ENCODE data around the gene ANAPC16.
A peak's percentile ranks its signal among the peaks of the same experiment; 100 is the strongest.
"Not testable (repeated sequence)": the region's sequence is repeated elsewhere in the genome, so short reads cannot be mapped to it uniquely, and the experiment has no call there.

The ANAPC16 gene

DNA sequence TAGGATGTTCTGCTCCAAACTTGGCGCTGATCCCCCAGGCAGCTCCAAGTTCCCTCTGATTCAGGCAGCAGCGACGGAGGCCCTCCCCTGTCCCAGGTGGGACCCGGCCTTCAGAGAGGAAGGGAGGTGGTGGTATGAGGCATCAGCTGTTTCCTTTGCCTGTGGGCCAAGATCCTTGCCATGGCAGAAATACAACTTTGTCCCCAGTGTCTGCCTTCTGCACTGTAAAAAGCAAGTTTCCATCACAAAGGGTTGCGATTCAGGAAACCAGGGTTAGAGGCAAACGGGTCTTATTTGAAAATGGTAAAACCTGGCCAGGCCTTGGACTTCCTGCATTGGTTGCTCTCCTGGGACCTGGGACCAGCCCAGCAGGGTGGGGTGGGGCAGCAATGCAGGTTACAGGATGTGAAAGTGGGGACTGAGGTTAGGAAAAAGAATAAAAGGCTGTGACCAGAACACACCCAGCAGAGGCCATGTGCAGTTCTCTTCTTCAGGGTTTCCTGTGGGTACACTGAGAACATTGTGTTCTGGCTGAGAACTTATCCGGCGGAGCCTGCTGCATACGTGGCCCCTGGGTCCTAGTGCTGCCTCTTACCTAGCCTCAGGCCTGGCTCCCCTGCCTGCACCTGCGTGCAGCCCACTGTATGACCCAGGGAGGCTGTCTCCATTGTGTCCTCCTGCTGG is 32.8 kb downstream of the ANAPC16 start:
- TF ChIP-seq POLR2A (IDR thresholded peaks at IDR 0.05; ENCODE audit: low read depth, low read length), result peak; percentile 90
- TF ChIP-seq POLR2AphosphoS5 (IDR thresholded peaks at IDR 0.05; ENCODE audit: low read depth, low read length), result peak; percentile 90
- peak; percentile 78 for TF ChIP-seq TAF1 (IDR thresholded peaks at IDR 0.05; ENCODE audit: borderline replicate concordance, low read depth, low read length)
- FAIRE-seq (peak; percentile 93), DNase-seq (ENCODE audit: insufficient read length) (peak; percentile 72)

DNA sequence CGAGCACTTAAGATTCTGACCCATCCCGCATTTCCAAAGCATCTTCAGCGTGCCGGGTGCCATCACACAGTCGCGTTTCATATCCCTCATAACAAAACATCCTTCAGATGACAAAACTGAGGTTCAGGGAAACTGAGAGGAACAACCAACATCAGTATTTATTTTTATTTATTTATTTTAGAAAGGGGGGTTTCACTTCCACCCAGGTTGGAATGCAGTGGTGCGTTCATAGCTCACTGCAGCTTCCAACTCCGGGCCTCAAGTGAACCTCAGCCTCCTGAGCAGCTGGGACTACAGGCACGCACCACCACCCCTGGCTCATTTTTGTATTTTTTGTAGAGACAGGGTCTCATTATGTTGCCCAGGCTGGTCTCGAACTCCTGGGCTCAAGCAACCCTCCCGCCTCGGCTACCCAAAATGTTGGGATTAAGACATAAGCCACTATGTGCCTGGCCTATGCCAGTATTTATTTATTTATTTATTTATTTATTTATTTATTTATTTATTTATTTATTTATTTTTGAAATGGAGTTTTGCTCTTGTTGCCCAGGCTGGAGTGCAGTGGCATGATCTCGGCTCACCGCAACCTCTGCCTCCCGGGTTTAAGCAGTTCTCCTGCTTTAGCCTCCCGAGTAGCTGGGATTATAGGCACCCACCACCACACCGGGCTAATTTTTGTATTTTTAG is 33.5 kb downstream of the ANAPC16 start:
- DNase-seq (ENCODE audit: insufficient read length), result not testable (repeated sequence)

DNA sequence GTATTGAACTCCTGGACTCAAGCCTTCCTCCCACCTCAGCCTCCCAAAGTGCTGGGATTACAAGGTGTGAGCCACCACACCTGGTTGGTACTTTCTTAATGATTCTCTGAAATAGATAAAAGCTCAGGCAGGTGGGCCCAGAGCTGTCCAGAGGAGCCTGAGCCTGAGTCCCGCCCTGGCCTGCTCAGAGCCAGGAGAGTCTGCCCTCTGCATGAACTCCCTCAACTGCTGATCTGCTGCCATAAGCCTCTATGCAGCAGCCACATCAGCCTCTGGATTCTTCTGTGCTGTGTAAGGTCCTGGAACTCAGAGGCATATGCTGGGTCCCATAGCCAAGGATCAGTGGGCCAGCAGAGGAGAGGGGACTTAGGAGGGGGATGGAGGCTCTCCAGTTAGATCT is 34.9 kb downstream of the ANAPC16 start:
- DNase-seq (ENCODE audit: insufficient read length) (no peak), FAIRE-seq (no peak)
- no peak for TF ChIP-seq POLR2AphosphoS5 (IDR thresholded peaks at IDR 0.05; ENCODE audit: low read depth, low read length)
- no peak for TF ChIP-seq TAF1 (IDR thresholded peaks at IDR 0.05; ENCODE audit: borderline replicate concordance, low read depth, low read length)
- TF ChIP-seq POLR2A (IDR thresholded peaks at IDR 0.05; ENCODE audit: low read depth, low read length), result no peak

More for the DNA sequence above, 33.5 kb downstream of the ANAPC16 start:
- not testable (repeated sequence) for FAIRE-seq

DNA sequence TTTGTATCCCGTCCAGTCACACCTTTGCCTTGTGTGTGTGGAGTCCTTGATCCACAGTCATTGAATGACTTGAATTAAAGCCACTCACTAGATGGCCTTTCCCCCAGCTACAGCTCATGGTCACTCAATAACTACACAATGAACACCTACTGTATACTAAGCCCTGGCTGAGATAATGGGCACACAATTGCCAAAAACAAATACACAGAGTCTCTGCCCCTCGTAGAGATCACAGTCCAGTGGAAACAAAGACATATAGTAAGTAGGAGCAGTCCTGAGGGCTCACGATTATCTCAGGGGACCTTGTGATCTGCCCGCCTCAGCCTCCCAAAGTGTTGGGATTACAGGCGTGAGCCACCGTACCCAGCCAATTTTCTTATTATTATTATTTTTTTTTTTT is 35.8 kb downstream of the ANAPC16 start:
- DNase-seq (ENCODE audit: insufficient read length) (no peak), FAIRE-seq (no peak)
- TF ChIP-seq POLR2AphosphoS5 (IDR thresholded peaks at IDR 0.05; ENCODE audit: low read depth, low read length) (no peak), TAF1 (IDR thresholded peaks at IDR 0.05; ENCODE audit: borderline replicate concordance, low read depth, low read length) (no peak), POLR2A (IDR thresholded peaks at IDR 0.05; ENCODE audit: low read depth, low read length) (no peak)

DNA sequence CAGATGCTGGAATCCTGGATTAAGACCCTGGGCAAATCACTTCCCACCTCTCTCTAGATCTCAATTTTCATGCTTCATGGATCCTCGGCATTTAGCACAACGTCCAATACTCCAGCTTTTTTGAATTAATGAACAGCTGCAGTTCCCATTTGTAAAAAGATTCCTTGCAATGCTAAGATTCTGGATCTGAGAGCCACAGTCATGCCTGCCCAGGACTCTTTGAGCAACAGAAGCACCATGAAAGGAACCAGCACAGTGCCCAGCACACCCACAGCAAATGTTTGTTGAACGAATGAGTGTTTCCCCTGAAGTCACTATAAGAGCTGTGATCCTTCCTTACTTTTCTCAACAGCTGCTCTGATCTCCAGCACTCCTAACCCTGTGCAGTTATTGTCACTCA is 37.2 kb downstream of the ANAPC16 start:
- TF ChIP-seq POLR2AphosphoS5 (IDR thresholded peaks at IDR 0.05; ENCODE audit: low read depth, low read length), result no peak
- TF ChIP-seq POLR2A (IDR thresholded peaks at IDR 0.05; ENCODE audit: low read depth, low read length), result no peak
- no peak for TF ChIP-seq TAF1 (IDR thresholded peaks at IDR 0.05; ENCODE audit: borderline replicate concordance, low read depth, low read length)
- DNase-seq (ENCODE audit: insufficient read length) (no peak), FAIRE-seq (no peak)

DNA sequence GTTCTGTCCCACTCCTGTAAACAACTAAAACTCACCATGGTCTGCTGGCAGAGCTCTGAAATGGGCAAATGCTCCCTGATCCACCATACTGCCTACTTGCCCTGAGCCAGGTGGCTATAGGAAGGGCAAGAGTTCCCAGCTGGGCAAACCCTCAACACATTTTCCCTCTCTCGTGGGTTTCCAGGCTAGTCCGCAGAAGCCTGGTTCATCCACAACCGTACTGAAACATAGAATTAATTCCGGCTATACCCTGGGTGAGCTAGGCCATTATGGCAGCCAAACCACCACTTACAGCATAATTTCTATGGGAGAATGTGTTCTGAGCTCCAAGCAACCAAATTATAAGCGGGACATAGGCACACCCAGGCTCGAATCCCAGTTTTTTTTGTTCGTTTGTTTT is 37.8 kb downstream of the ANAPC16 start:
- DNase-seq (ENCODE audit: insufficient read length), result no peak
- TF ChIP-seq POLR2AphosphoS5 (IDR thresholded peaks at IDR 0.05; ENCODE audit: low read depth, low read length) (no peak), TAF1 (IDR thresholded peaks at IDR 0.05; ENCODE audit: borderline replicate concordance, low read depth, low read length) (no peak), POLR2A (IDR thresholded peaks at IDR 0.05; ENCODE audit: low read depth, low read length) (no peak)
- no peak for FAIRE-seq

DNA sequence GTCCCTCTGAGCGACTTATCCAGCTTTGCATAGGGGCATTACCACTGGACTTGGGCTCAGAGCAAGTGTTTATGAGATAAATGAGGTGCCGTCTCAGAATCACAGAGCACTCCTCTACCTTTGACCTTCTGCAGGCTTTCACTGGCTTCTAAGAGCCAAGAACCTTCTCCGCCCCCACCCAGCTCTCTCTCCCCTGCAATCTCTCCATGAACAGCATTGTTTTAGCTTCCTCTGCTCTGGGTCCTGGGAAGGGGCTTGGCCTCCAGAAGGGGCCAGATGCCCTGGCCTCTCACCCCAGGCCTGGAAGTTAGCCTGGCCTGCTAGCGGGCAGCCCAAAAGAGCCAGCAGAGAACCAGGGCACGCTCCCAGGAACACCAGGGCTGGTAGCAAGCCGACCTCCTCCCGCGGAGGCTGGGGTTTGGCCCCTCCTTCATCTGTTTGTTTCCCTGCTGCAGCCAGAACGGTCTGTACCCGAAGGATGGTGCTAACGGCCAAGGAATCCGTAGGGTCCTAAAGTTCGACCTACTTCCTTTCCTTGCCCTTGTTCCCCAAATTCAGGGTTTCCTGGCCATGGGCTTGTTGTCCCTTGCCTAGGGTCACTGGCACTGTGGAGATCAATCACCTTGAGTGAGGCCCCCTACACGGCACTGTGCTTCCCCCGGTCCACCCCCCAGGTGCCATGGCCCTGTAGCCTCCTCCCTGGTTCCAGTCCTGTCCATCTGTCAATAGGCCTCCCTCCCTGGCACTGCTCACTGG is 39.2 kb downstream of the ANAPC16 start:
- FAIRE-seq (peak; percentile 85), DNase-seq (ENCODE audit: insufficient read length) (peak; percentile 46)
- no peak for TF ChIP-seq POLR2AphosphoS5 (IDR thresholded peaks at IDR 0.05; ENCODE audit: low read depth, low read length)
- no peak for TF ChIP-seq TAF1 (IDR thresholded peaks at IDR 0.05; ENCODE audit: borderline replicate concordance, low read depth, low read length)
- no peak for TF ChIP-seq POLR2A (IDR thresholded peaks at IDR 0.05; ENCODE audit: low read depth, low read length)

DNA sequence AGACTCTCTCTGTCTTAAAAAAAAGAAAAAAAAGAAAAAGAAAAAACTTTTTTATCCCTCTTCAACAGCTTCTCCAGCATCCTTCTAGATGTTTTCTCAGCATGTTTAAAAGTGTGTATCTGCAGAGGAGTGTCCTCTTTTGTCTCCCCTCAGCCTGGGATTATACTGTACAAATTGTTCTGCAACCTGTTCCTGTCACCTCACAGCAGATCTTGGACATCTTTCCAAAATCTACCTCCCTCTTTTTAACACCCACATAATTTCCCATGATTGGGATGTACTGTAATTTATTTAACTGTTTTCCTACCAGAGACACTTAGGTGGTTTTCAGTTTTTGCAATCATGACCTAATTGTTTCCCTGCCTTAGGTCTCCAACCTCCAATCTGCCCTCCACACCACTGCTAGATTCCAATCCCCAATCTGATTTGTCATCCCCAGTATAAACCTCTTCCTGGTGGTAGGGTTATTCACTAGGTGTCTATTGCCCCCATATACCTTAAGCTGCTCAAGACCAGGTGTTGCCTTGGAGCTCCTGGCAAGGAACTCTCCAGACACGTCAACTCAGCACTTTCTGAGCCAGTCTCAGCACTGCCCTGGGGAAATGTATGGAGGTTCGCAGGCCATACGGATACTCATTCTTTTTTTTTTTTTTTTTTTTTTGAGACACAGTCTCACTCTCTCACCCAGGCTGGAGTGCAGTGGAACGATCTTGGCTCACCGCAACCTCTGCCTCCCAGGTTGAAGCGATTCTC is 40.3 kb downstream of the ANAPC16 start:
- no peak for DNase-seq (ENCODE audit: insufficient read length)
- TF ChIP-seq POLR2AphosphoS5 (IDR thresholded peaks at IDR 0.05; ENCODE audit: low read depth, low read length), result no peak
- FAIRE-seq, result no peak

DNA sequence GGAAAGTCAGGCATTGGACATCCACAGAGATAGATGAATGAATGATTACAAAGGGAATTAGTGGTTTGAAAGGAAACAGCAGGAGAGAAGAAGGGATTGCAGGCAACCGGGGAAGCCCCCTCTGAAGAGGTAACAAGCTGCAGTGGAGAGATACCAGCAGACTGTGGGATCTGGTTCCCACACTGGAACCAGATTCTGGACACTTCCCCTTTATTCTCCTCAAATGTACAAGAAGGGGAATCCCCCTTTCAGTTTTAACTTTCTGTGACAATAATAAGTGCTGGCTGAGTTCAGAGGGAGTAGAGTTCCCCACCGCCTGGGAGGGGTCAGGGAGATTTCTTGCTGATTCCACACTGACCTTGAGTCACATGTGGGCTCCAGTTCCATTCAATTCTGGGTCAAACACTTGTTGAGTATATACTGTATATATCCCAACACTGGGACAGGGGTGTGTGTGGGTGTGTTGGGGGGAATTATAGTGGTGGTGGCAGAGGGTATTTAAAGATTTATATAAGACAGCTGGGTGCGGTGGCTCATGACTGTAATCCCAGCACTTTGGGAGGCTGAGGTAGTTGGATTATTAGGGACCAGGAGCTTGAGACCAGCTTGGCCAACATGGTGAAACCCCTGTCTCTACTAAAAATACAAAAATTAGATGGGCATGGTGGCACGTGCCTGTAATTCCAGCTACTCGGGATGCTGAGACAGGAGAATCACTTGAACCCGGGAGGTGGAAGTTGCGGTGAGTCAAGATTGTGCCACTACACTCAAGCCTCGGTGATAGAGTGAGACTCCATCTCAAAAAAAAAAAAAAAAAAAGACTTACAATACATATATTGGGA is 41.5 kb downstream of the ANAPC16 start:
- FAIRE-seq (peak; percentile 72), DNase-seq (ENCODE audit: insufficient read length) (peak; percentile 38)
- TF ChIP-seq POLR2AphosphoS5 (IDR thresholded peaks at IDR 0.05; ENCODE audit: low read depth, low read length) (no peak), TAF1 (IDR thresholded peaks at IDR 0.05; ENCODE audit: borderline replicate concordance, low read depth, low read length) (no peak), POLR2A (IDR thresholded peaks at IDR 0.05; ENCODE audit: low read depth, low read length) (no peak)

DNA sequence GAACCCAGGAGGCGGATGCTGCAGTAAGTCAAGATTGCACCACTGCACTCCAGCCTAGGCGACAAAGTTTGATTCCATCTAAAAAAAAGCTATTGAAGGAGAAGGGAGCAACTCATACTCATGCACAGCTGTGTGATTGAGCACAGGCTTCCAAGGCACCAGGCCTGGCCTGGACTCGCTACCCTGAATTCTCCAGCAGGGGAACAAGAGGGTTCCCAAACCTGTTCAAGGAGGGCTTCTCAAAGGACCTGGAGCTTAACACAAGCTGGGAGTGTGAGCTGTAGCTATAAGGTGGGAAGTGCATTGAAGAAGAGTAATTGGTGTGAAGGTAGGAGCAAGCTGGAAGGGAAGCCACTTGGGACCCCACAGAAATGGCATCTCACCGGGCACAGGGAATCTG is 42.8 kb downstream of the ANAPC16 start:
- DNase-seq (ENCODE audit: insufficient read length) (no peak), FAIRE-seq (no peak)
- no peak for TF ChIP-seq TAF1 (IDR thresholded peaks at IDR 0.05; ENCODE audit: borderline replicate concordance, low read depth, low read length)
- no peak for TF ChIP-seq POLR2A (IDR thresholded peaks at IDR 0.05; ENCODE audit: low read depth, low read length)
- no peak for TF ChIP-seq POLR2AphosphoS5 (IDR thresholded peaks at IDR 0.05; ENCODE audit: low read depth, low read length)
